ENCODE results near the gene SEMA4A.

DNA sequence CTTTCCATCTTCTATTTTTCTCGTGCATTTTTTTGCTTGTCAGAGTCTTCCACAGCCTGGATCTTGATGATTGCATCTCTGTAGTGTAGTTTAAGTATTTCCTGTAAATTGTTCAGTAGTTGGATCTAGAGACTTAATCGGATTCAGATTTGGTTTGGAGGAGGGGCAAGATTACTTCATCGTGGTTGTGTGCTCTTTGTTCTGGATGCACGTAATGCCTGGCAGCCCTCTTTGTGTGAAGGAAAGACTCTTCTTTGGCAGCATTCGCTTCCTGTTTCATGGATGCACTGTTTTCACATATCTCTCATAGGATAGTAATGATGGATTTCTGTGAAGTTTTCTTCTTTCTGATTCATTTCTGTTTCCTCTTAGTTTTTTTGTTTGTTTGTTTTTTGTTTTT, 14.2 kb downstream of the SEMA4A start:
- TF ChIP-seq POLR2AphosphoS5 (IDR thresholded peaks at IDR 0.05) (no peak), SMC3 (conservative IDR thresholded peaks at IDR 0.05; ENCODE audit: poor library complexity) (no peak)
- TF ChIP-seq, protein P1, sequence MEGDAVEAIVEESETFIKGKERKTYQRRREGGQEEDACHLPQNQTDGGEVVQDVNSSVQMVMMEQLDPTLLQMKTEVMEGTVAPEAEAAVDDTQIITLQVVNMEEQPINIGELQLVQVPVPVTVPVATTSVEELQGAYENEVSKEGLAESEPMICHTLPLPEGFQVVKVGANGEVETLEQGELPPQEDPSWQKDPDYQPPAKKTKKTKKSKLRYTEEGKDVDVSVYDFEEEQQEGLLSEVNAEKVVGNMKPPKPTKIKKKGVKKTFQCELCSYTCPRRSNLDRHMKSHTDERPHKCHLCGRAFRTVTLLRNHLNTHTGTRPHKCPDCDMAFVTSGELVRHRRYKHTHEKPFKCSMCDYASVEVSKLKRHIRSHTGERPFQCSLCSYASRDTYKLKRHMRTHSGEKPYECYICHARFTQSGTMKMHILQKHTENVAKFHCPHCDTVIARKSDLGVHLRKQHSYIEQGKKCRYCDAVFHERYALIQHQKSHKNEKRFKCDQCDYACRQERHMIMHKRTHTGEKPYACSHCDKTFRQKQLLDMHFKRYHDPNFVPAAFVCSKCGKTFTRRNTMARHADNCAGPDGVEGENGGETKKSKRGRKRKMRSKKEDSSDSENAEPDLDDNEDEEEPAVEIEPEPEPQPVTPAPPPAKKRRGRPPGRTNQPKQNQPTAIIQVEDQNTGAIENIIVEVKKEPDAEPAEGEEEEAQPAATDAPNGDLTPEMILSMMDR (IDR thresholded peaks at IDR 0.05; ENCODE audit: poor library complexity, severe bottlenecking): no peak

All from neural cell (in vitro differentiated cells).